Fibroblast of the conjunctiva (primary cell): ENCODE data around the gene MXD3.

Experiments used
- DNase-seq: peaks from one replicate; pipeline ENCODE4 v3.0.0-alpha.2; 2010; ENCODE audit warnings: low read depth

MXD3 gene

GRCh38 chr5:177303121-177303924 lies 8.4 kb downstream of the MXD3 start, which contains the start of the genes PRELID1 and RAB24:
Gene PRELID1, plus strand, starts transcription at chr5:177303799. Its CDS starts 187 bp downstream, at chr5:177303986.
Gene RAB24, minus strand, starts transcription at chr5:177303719. Its CDS starts 431 bp downstream, at chr5:177303288.
- DNase-seq: peak; percentile 49

- DNase-seq: no peak
These were observed 9.2 kb downstream of the MXD3 start for GRCh38 chr5:177302354-177303110.

GRCh38 chr5:177301503-177302165 lies 10.1 kb downstream of the MXD3 start:
- DNase-seq: no peak

- DNase-seq: no peak
These were observed 10.7 kb downstream of the MXD3 start for GRCh38 chr5:177300951-177301350.

- DNase-seq: peak; percentile 39
These were observed 11.3 kb downstream of the MXD3 start for GRCh38 chr5:177300236-177300880.

GRCh38 chr5:177299697-177300096 lies 12.0 kb downstream of the MXD3 start:
- no peak for DNase-seq

- DNase-seq: no peak
These were observed 13.8 kb downstream of the MXD3 start for GRCh38 chr5:177297922-177298321.

- no peak for DNase-seq
These were observed 15.1 kb downstream of the MXD3 start for GRCh38 chr5:177296581-177296980.

- no peak for DNase-seq
These were observed 15.8 kb downstream of the MXD3 start for GRCh38 chr5:177295924-177296323.

GRCh38 chr5:177294632-177295031 lies 17.1 kb downstream of the MXD3 start:
- no peak for DNase-seq

GRCh38 chr5:177293819-177294581 lies 17.7 kb downstream of the MXD3 start:
- no peak for DNase-seq

- no peak for DNase-seq
These were observed 20.0 kb downstream of the MXD3 start for GRCh38 chr5:177291735-177292134.

GRCh38 chr5:177290816-177291596 lies 20.7 kb downstream of the MXD3 start:
- no peak for DNase-seq

- DNase-seq: no peak
These were observed 23.5 kb downstream of the MXD3 start for GRCh38 chr5:177288191-177288590.

GRCh38 chr5:177276886-177277285 lies 34.8 kb downstream of the MXD3 start:
- no peak for DNase-seq

GRCh38 chr5:177275883-177276282 lies 35.8 kb downstream of the MXD3 start:
- DNase-seq: no peak

- DNase-seq: no peak
These were observed 40.6 kb downstream of the MXD3 start for GRCh38 chr5:177271113-177271512.

GRCh38 chr5:177270653-177271052 lies 41.0 kb downstream of the MXD3 start:
- no peak for DNase-seq

- DNase-seq: no peak
These were observed 41.7 kb downstream of the MXD3 start for GRCh38 chr5:177269976-177270375.

- no peak for DNase-seq
These were observed 42.3 kb downstream of the MXD3 start for GRCh38 chr5:177269232-177269895.
